ENCODE data around the gene CNTFR.

- TF ChIP-seq MAX (IDR thresholded peaks at IDR 0.05) (no peak), CTCF (IDR thresholded peaks at IDR 0.05; ENCODE audit: low read depth, low read length, missing input control) (no peak), RXRA (IDR thresholded peaks at IDR 0.05) (no peak), FOXA1 (IDR thresholded peaks at IDR 0.05) (no peak), RAD21 (IDR thresholded peaks at IDR 0.05) (peak in 1 of 2 donors; percentile 3), TAF1 (conservative IDR thresholded peaks at IDR 0.05) (no peak), GABPA (IDR thresholded peaks at IDR 0.05 in 1 of 2, conservative IDR thresholded peaks at IDR 0.05 in 1 of 2) (peak in 1 of 2 donors; percentile 39), YY1 (IDR thresholded peaks at IDR 0.05) (peak; percentile 58), SP1 (IDR thresholded peaks at IDR 0.05) (peak; percentile 70), FOXA2 (IDR thresholded peaks at IDR 0.05) (no peak)
Measured at GRCh38 chr9:34637356-34638137, 48.0 kb upstream of the CNTFR start, which contains the start of gene SIGMAR1.

Measured in liver (tissue), 3 donors.